B cell (primary cell): ENCODE data around the gene ABHD17C. TPM values are rescaled to one million over a fixed set of nuclear protein-coding genes. Genes with fewer than 3 reads are reported as not detected.

Experiments
- ATAC-seq: fragments of 200-7000 bp; cut with Tn5 transposase; one replicate; pipeline ENCODE4 v1.10.0; 2021; ENCODE audit warnings: low read depth, mild to moderate bottlenecking, moderate number of reproducible peaks, moderate library complexity
- CTCF ChIA-PET: fragments of 350-600 bp; sonication (Branson Sonifier 250); formaldehyde crosslinking; loops from one replicate; lab custom pipeline; 2021; ENCODE audit warnings: antibody characterized with exemption, inconsistent platforms; lab: Charles Lee
- POLR2A ChIA-PET: fragments of 350-600 bp; sonication (Branson Sonifier 250); formaldehyde crosslinking; loops from one replicate; lab custom pipeline; 2021; ENCODE audit warnings: antibody characterized with exemption; lab: Charles Lee
- DNase-seq: peaks from one replicate; pipeline ENCODE4 v3.0.0; 2013
- H2AFZ ChIP-seq: 2 replicates; pipeline ENCODE4 v1.6.1; 2012; ENCODE audit warnings: mild to moderate bottlenecking, low read depth, low read length; ENCODE audit not compliant: insufficient read depth, poor library complexity, severe bottlenecking
- H3K27ac ChIP-seq, 2 donors: 1 replicate in 1 of 2; 2 replicates in 1 of 2; pipeline ENCODE4 v1.5.1; 2012 to 2013; ENCODE audit warnings: low read length in 2 of 2, mild to moderate bottlenecking in 2 of 2, moderate library complexity in 1 of 2
- H3K27me3 ChIP-seq, 4 experiments: fragments of 200-600 bp in 1 of 4; sonication (generic) in 1 of 4; replicated peaks in 1 of 4; 1 replicate in 2 of 4; 2 replicates in 2 of 4; pipeline versions ENCODE4 v1.6.1 to v1.7.0; 2013 to 2016; ENCODE audit warnings: low read length in 3 of 4, mild to moderate bottlenecking in 2 of 4, mixed read lengths in 1 of 4, moderate library complexity in 1 of 4; ENCODE audit not compliant: insufficient read depth in 4 of 4, control insufficient read depth in 3 of 4; ENCODE audit errors: control extremely low read depth in 1 of 4
- H3K36me3 ChIP-seq, 2 experiments: replicated peaks in 1 of 2; 1 replicate in 1 of 2; 2 replicates in 1 of 2; pipeline versions ENCODE4 v1.6.1 to v1.7.1; 2013; ENCODE audit warnings: low read length in 1 of 2; ENCODE audit not compliant: insufficient read depth in 2 of 2, control insufficient read depth in 1 of 2; ENCODE audit errors: control extremely low read depth in 1 of 2, extremely low read depth in 1 of 2
- H3K4me1 ChIP-seq, 2 donors: fragments of 200-600 bp in 1 of 2; sonication (generic) in 1 of 2; 1 replicate in 1 of 2; 2 replicates in 1 of 2; pipeline versions ENCODE4 v1.5.1 to v1.6.1; 2013 to 2017; ENCODE audit warnings: low read length in 2 of 2; ENCODE audit not compliant: control insufficient read depth in 2 of 2, insufficient read depth in 2 of 2
- H3K4me2 ChIP-seq: replicated peaks from 2 replicates; pipeline ENCODE3; 2012; ENCODE audit warnings: mild to moderate bottlenecking, low read depth, low read length; ENCODE audit not compliant: poor library complexity, severe bottlenecking
- H3K4me3 ChIP-seq, 5 experiments: fragments of 200-600 bp in 1 of 5; sonication (generic) in 1 of 5; 1 replicate in 3 of 5; 2 replicates in 2 of 5; pipeline versions ENCODE4 v1.5.1 to v1.7.0; 2011 to 2016; ENCODE audit warnings: low read length in 4 of 5, mild to moderate bottlenecking in 4 of 5, low read depth in 2 of 5, control low read depth in 1 of 5, moderate library complexity in 1 of 5; ENCODE audit not compliant: insufficient read depth in 1 of 5; ENCODE audit errors: control extremely low read depth in 1 of 5, extremely low read depth in 1 of 5
- H3K79me2 ChIP-seq: fragments of 200-600 bp; sonication (generic); one replicate; pipeline ENCODE4 v1.6.0; 2016; ENCODE audit warnings: low read length; ENCODE audit not compliant: control insufficient read depth, insufficient read depth
- H3K9ac ChIP-seq: fragments of 200-600 bp; sonication (generic); 2 replicates; pipeline ENCODE4 v1.6.1; 2017; ENCODE audit warnings: mild to moderate bottlenecking, low read length, moderate library complexity
- H3K9me3 ChIP-seq, 3 donors: one replicate each; pipeline versions ENCODE4 v1.6.1 to v1.7.1; 2013; ENCODE audit warnings: low read length in 2 of 3; ENCODE audit not compliant: control insufficient read depth in 2 of 3, insufficient read depth in 1 of 3; ENCODE audit errors: control extremely low read depth in 1 of 3
- H4K20me1 ChIP-seq: 2 replicates; pipeline ENCODE4 v1.6.0; 2012; ENCODE audit warnings: mild to moderate bottlenecking, low read length; ENCODE audit not compliant: insufficient read depth, control insufficient read depth, poor library complexity, severe bottlenecking
- H3K27ac Mint-ChIP-seq: one replicate; pipeline ENCODE4 v1.8.0; 2021; ENCODE audit warnings: mixed read lengths
- H3K27me3 Mint-ChIP-seq: one replicate; pipeline ENCODE4 v1.8.0; 2021; ENCODE audit warnings: mixed read lengths
- H3K4me1 Mint-ChIP-seq: one replicate; pipeline ENCODE4 v1.8.0; 2021; ENCODE audit warnings: mixed read lengths
- H3K4me3 Mint-ChIP-seq: one replicate; pipeline ENCODE4 v1.8.0; 2021; ENCODE audit warnings: mixed read lengths
- H3K9me3 Mint-ChIP-seq: one replicate; pipeline ENCODE4 v1.8.0; 2022; ENCODE audit warnings: mixed read lengths; ENCODE audit not compliant: insufficient read depth
- CTCF ChIP-seq: fragments of 200-600 bp; IDR thresholded peaks from one replicate; pipeline ENCODE4 v1.8.0; 2022; ENCODE audit warnings: antibody characterized with exemption, mild to moderate bottlenecking
- EZH2 ChIP-seq: IDR thresholded peaks from 2 replicates; pipeline ENCODE4 v1.6.1; 2012; ENCODE audit warnings: borderline replicate concordance, low read depth, mild to moderate bottlenecking, moderate library complexity, low read length; ENCODE audit not compliant: insufficient read depth, poor library complexity, severe bottlenecking
- WGBS: methylation state at CpG from one replicate; pipeline ENCODE4 v1.1.5; 2013; ENCODE audit warnings: missing lambda C conversion rate; ENCODE audit not compliant: insufficient coverage; 5-methylcytosine and 5-hydroxymethylcytosine counted together
- intact Hi-C: fragments of 100-400 bp; cut with micrococcal nuclease; formaldehyde crosslinking; loops from one replicate; pipeline ENCODE4 v1.10.0; 2022
- polyA plus RNA-seq: library from polyadenylated mRNA; depleted of rRNA; stranded (reverse); fragments of >200 nt; gene quantifications from 2 replicates; pipeline ENCODE4 v1.2.3, GENCODE V29; 2012
- total RNA-seq, 2 donors: library from RNA; stranded (reverse); fragments of 120-200 nt in 1 of 2; gene quantifications; 1 replicate in 1 of 2; 2 replicates in 1 of 2; pipeline versions ENCODE4 v1.2.3 to v1.2.4, GENCODE V29; 2013 to 2022

Gene ABHD17C
- total and polyA plus RNA-seq, 2 donors (not counting 1 experiment from before 2014, with no cell fraction given) = 0.78 to 1.9 TPM

GRCh38 chr15:80758130-80758745 is 63.1 kb downstream of the ABHD17C start:
- peaks cover 1% of the 10 kb centered on the region for H3K9me3 Mint-ChIP-seq
- no peak overlapping the region for H3K9ac ChIP-seq
- TF ChIP-seq CTCF (no peak), EZH2 (no peak)
- no peaks in the 10 kb centered on the region for H3K4me1 ChIP-seq
- H3K79me2 ChIP-seq = no peaks in the 10 kb centered on the region
- CTCF ChIA-PET = no interaction called here
- H3K9me3 ChIP-seq = no peaks in the 10 kb centered on the region
- no peaks in the 10 kb centered on the region for H3K27me3 ChIP-seq
- no peak overlapping the region for H2AFZ ChIP-seq
- H3K4me1 Mint-ChIP-seq = peaks cover 1% of the 10 kb centered on the region
- no peak overlapping the region for H3K4me3 ChIP-seq
- no peak overlapping the region for H3K4me3 Mint-ChIP-seq
- peaks cover 8% of the 10 kb centered on the region for H3K27me3 Mint-ChIP-seq
- H3K36me3 ChIP-seq = no peaks in the 10 kb centered on the region
- intact Hi-C loops = no loop called here
- ATAC-seq (no peak), DNase-seq (no peak)
- 57% methylated on average over 2 of the region's 6 CpGs for WGBS
- POLR2A ChIA-PET = no interaction called here
- no peaks in the 10 kb centered on the region for H4K20me1 ChIP-seq
- no peak overlapping the region for H3K27ac ChIP-seq
- H3K27ac Mint-ChIP-seq = no peak overlapping the region
- H3K4me2 ChIP-seq = no peak overlapping the region

GRCh38 chr15:80760960-80761359 is 65.8 kb downstream of the ABHD17C start:
- H3K36me3 ChIP-seq = no peaks in the 10 kb centered on the region
- ATAC-seq = no peak
- peaks cover 2% of the 10 kb centered on the region for H3K9me3 Mint-ChIP-seq
- H3K4me1 Mint-ChIP-seq = no peaks in the 10 kb centered on the region
- WGBS = no CpG with 5 or more reads among the region's 4 CpGs
- no peak for DNase-seq
- no peaks in the 10 kb centered on the region for H3K9me3 ChIP-seq
- H3K79me2 ChIP-seq = no peaks in the 10 kb centered on the region
- H3K4me3 Mint-ChIP-seq = no peak overlapping the region
- no peak overlapping the region for H2AFZ ChIP-seq
- no peak overlapping the region for H3K27ac Mint-ChIP-seq
- H4K20me1 ChIP-seq = no peaks in the 10 kb centered on the region
- no peaks in the 10 kb centered on the region for H3K27me3 ChIP-seq
- H3K9ac ChIP-seq = no peak overlapping the region
- CTCF ChIA-PET = interaction anchor here (1.0 kb wide), 1 partner anchor 15 kb away, joined by 3 read pairs; no protein-coding TSS in a partner anchor
- H3K4me1 ChIP-seq = no peaks in the 10 kb centered on the region
- no peak overlapping the region for H3K27ac ChIP-seq
- H3K4me3 ChIP-seq = no peak overlapping the region
- TF ChIP-seq CTCF (no peak), EZH2 (no peak)
- peaks cover 8% of the 10 kb centered on the region for H3K27me3 Mint-ChIP-seq
- intact Hi-C loops = no loop called here
- POLR2A ChIA-PET = no interaction called here
- H3K4me2 ChIP-seq = no peak overlapping the region
